Ascending aorta (tissue), 2 donors: ENCODE data around the gene HYAL2. TPM values are rescaled to one million over a fixed set of nuclear protein-coding genes. Genes with fewer than 3 reads are reported as not detected.
A peak's percentile ranks its signal among the peaks of the same experiment; 100 is the strongest.

ENCODE experiments used
- DNase-seq, 2 donors: peaks; one replicate each; pipeline ENCODE4 v3.0.0-alpha.2; 2019; ENCODE audit warnings: low spot score in 2 of 2
- H3K27ac ChIP-seq, 2 donors: fragments of 200-600 bp; sonication (generic); one replicate each; pipeline ENCODE4 v1.5.1; 2016 to 2017; ENCODE audit warnings: mild to moderate bottlenecking in 1 of 2
- H3K27me3 ChIP-seq: fragments of 200-600 bp; sonication (generic); one replicate; pipeline ENCODE4 v1.5.1; 2017
- H3K36me3 ChIP-seq, 2 donors: fragments of 200-600 bp; sonication (generic); one replicate each; pipeline ENCODE4 v1.5.1; 2016
- H3K4me1 ChIP-seq, 2 donors: fragments of 200-600 bp; sonication (generic); one replicate each; pipeline ENCODE4 v1.5.1; 2016 to 2017; ENCODE audit warnings: mild to moderate bottlenecking in 1 of 2
- H3K4me3 ChIP-seq, 2 donors: fragments of 200-600 bp; sonication (generic); one replicate each; pipeline ENCODE4 v1.5.1; 2016 to 2017; ENCODE audit warnings: mild to moderate bottlenecking in 1 of 2
- H3K9me3 ChIP-seq, 2 donors: fragments of 200-600 bp; sonication (generic); one replicate each; pipeline ENCODE4 v1.5.1; 2016
- CTCF ChIP-seq, 3 experiments: fragments of 200-600 bp in 2 of 3; fragments of 450-650 bp in 1 of 3; sonication (generic) in 2 of 3; IDR thresholded peaks; one replicate each; pipeline ENCODE4 v1.5.1; 2016 to 2019; ENCODE audit warnings: antibody characterized with exemption in 3 of 3, mild to moderate bottlenecking in 1 of 3, moderate library complexity in 1 of 3
- intact Hi-C: fragments of 100-400 bp; cut with DNase I; formaldehyde crosslinking; loops from one replicate; pipeline ENCODE4 v1.15.1; 2023
- total RNA-seq: library from RNA; depleted of rRNA; stranded (reverse); fragments of >200 nt; gene quantifications from one replicate; pipeline ENCODE4 v1.1.0, GENCODE V29; 2016

HYAL2 gene
- total RNA-seq, 1 donor from 2014 or later, result 449 TPM

DNA sequence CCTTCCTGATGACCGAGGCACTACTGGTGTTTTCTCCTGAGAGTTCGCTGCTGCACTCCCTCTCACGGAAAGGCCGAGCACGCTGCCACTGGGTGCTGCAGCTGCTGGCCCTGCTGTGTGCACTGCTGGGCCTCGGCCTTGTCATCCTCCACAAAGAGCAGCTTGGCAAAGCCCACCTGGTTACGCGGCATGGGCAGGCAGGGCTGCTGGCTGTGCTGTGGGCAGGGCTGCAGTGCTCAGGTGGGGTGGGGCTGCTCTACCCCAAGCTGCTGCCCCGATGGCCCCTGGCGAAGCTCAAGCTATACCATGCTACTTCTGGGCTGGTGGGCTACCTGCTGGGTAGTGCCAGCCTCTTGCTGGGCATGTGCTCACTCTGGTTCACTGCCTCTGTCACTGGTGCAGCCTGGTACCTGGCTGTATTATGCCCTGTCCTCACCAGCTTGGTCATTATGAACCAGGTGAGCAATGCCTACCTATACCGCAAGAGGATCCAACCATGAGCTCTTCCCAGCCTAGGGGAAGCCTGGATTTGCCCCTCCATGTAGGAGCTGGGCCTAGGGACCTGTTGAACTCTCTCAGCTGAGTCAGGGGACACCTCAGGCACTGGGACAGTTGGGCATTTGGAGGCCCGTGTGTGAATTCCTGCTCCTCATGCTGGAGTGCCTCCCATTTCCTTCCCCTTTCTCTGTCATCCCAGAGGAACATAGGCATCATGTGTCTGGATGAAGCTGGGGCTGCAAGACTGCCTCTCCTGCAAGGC, 30.9 kb upstream of the HYAL2 start:
- no peak for TF ChIP-seq CTCF (IDR thresholded peaks at IDR 0.05)
- Histone ChIP-seq H3K36me3 (peaks cover 18 to 45% of the 10 kb centered on the region in 2 donors), H3K4me3 (no peak overlapping the region), H3K27ac (no peak overlapping the region), H3K9me3 (no peaks in the 10 kb centered on the region), H3K4me1 (peaks cover 25 to 48% of the 10 kb centered on the region in 2 donors), H3K27me3 (no peaks in the 10 kb centered on the region)
- intact Hi-C loops, result loop anchor here (5.0 kb wide), 1 partner anchor 249 kb away; no protein-coding TSS in a partner anchor
- DNase-seq, result no peak

DNA sequence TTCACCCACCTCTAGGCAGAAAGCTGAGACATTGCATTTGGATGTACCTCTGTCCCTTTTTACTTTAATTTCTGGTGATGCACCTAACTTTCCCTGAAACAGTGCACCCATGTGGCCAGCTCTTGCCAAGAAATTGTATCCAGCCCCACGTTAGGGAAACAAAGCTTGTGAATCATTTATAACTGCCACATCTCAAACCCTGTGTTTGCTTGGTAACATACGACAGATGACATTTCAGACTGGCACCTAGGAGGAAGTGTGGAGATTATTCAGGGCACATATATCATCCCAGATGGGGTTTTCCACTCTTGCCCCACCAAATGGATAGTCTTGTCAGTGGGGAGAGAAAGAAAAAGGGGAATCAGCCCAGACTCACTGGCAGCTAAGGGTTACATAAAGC, 30.2 kb upstream of the HYAL2 start:
- Histone ChIP-seq H3K4me1 (peaks cover 19 to 41% of the 10 kb centered on the region in 2 donors), H3K36me3 (peaks cover 18 to 49% of the 10 kb centered on the region in 2 donors), H3K4me3 (no peak overlapping the region), H3K9me3 (no peaks in the 10 kb centered on the region), H3K27me3 (no peaks in the 10 kb centered on the region), H3K27ac (no peak overlapping the region)
- peak in 1 of 3 experiments; percentile 14 for TF ChIP-seq CTCF (IDR thresholded peaks at IDR 0.05)
- intact Hi-C loops, result loop anchor here (5.0 kb wide), 1 partner anchor 250 kb away; no protein-coding TSS in a partner anchor
- DNase-seq, result no peak

DNA sequence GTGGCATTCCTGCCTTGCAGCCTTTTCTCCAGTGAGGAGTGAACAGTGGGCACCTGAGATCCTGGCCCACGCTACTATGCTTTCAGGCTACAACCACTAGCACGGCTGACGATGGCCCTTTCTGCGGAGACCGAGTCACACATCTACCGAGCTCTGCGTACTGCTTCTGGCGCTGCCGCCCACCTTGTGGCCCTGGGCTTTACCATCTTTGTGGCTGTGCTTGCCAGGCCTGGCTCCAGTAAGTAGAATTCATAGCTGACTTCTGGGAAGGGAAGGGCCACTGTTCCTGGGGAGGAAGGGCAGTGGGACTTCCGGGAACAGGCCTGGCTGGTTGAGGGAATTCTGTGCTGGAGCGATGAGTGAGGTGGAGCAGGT, 28.8 kb upstream of the HYAL2 start:
- intact Hi-C loops, result loop anchor here (5.0 kb wide), 1 partner anchor 251 kb away; no protein-coding TSS in a partner anchor
- H3K4me3 ChIP-seq, result peak overlapping the region; percentile 63 to 76
- H3K4me1 ChIP-seq, result peaks cover 15 to 27% of the 10 kb centered on the region in 2 donors
- peak overlapping the region; percentile 89 to 93 for H3K27ac ChIP-seq
- DNase-seq, result no peak
- H3K9me3 ChIP-seq, result no peaks in the 10 kb centered on the region
- H3K27me3 ChIP-seq, result no peaks in the 10 kb centered on the region
- H3K36me3 ChIP-seq, result peaks cover 18 to 46% of the 10 kb centered on the region in 2 donors
- TF ChIP-seq CTCF (IDR thresholded peaks at IDR 0.05), result no peak

DNA sequence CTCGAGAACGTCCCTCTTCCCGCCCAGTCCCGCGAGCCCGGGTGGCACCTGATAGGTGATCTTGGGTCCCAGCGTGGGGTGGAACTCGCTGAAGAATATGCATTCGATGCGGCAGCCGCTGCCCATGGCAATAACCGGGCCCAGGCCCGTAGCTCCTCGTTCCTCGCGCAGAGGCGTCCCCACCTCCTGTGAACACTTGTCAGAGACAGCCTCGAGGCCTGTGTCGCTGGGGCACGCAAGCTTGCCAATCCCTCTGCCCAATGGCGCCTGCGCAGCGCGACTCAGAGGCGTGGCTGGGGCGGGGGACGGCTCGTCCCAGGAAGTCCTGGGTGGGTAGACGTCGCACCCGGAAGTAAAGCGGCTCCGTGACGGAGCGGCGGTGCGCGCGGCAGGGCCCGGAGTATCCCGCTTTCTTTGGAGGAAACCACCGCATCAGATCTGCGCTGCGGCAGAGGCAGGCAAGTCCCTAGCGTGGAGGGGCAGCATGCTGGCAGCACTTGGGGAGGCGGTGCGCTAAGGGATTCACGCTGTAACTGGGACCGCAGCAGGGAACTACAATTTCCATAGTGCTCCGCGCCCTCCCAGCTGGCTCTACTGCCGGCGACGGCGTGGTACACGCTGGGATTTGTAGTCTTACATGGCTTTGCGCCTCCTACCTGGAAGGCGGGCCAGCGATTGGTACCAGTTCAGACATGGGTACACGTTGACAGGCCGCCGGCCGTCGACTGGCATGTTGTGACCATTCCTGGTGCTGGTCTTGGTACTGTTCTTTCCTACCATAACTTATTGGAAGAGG, 28.2 kb upstream of the HYAL2 start, which contains the start of the genes CYB561D2 and NPRL2:
Gene CYB561D2 (plus strand): TSS at position 336 of the 796 bp plus-strand sequence. CDS start 572 bp downstream, outside the sequence.
Gene NPRL2 (minus strand): TSS at position 249 of the 796 bp plus-strand sequence. CDS start 123 bp downstream, at position 126.
- Histone ChIP-seq H3K4me3 (peak within 1 kb of the TSS; percentile 63 to 76), H3K27ac (peak within 1 kb of the TSS; percentile 89 to 93), H3K4me1 (peaks cover 14 to 22% of the 10 kb centered on the region in 2 donors), H3K27me3 (no peaks in the 10 kb centered on the region), H3K9me3 (no peaks in the 10 kb centered on the region), H3K36me3 (peaks cover 18 to 40% of the 10 kb centered on the region in 2 donors)
- intact Hi-C loops, result loop anchor here (1.0 to 5.0 kb wide), 2 partner anchors 9 to 252 kb away; partner anchors contain the start of gene TMEM115
- DNase-seq, result peak; percentile 89 to 98
- no peak for TF ChIP-seq CTCF (IDR thresholded peaks at IDR 0.05)

DNA sequence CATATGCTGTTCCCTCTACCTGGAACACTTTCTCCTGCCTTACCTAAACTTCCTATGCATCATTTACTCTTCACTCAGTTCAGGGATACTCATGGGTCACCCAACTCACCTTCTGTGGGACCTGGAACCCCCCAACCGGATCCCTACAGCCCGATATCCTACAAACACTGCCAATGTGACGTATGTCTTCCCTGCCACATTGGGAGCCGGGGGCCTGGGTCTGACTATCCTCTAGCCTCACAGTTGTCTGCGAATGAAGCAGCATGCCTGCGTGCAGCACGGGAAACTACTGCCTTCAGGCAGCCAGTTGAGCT, 27.6 kb upstream of the HYAL2 start:
- no peak for DNase-seq
- H3K27me3 ChIP-seq, result no peaks in the 10 kb centered on the region
- H3K4me1 ChIP-seq, result peaks cover 18 to 25% of the 10 kb centered on the region in 2 donors
- intact Hi-C loops, result loop anchor here (1.0 to 5.0 kb wide), 2 partner anchors 9 to 252 kb away; partner anchors contain the start of gene TMEM115
- no peaks in the 10 kb centered on the region for H3K9me3 ChIP-seq
- no peak for TF ChIP-seq CTCF (IDR thresholded peaks at IDR 0.05)
- peak overlapping the region; percentile 89 to 93 for H3K27ac ChIP-seq
- peaks cover 16 to 34% of the 10 kb centered on the region in 2 donors for H3K36me3 ChIP-seq
- peak overlapping the region; percentile 63 to 76 for H3K4me3 ChIP-seq
